Kidney tubule cell (primary cell): ENCODE measurements around the gene SLC35A3.

ENCODE experiments used
- DNase-seq: peaks from one replicate; pipeline ENCODE4 v3.0.0-alpha.2; 2018; ENCODE audit warnings: low spot score

Gene SLC35A3

DNA sequence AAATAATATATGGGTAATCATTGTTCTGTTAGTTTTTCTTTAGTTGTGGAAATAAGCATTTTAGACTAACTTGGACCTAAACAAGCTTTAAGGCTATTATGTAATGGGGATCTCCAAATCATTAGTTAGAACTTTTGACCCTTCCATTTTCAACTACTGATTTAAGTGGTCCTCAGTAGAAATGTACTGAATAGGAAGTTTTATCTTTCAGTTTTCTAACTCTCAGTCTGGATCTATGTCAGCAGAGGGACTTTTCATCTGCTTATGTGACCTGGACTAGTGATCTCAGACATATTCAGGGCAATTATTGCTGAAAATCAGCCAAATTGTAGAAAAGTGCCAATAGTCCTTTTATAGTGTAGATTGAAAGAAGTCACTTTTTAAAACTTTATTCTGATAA, 106.9 kb downstream of the SLC35A3 start:
- no peak for DNase-seq

DNA sequence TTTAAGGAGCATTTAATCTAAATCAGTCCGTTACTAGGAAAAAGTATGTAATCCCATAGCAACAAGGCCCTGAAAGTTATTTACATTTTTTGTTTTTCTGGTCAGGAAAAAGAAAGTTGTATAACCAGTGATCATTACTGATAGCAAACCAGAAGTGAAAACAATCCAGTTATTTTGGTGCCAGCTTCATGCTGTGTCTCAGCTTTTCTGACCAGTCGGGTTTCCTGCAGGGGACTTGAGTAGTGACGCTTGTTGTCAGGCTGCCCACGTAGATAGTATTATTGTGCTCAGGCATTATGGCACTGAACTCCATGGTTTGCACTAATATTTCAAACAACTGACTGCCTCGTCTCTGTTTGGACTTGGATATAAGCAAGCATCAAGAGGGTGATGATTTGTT, 107.7 kb downstream of the SLC35A3 start:
- no peak for DNase-seq

DNA sequence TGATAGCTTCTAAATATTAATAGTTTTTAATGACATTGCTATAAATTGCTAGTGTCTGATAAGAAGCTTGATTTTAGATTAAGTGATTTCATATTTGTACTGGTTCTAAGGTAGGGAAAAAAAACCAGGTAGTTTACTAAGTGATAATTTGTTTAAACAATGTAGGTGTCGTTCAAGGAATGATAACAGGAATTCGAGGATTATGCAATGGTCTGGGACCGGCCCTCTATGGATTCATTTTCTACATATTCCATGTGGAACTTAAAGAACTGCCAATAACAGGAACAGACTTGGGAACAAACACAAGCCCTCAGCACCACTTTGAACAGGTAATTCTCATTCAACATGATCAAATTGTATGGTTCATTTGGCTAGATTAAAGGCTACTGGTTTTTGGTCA, 110.5 kb downstream of the SLC35A3 start:
- DNase-seq = no peak
